ENCODE data around the gene GTF2IRD1. TPM values are rescaled to one million over a fixed set of nuclear protein-coding genes. Genes with fewer than 3 reads are reported as not detected.

The GTF2IRD1 gene
- total and polyA plus RNA-seq, 2 of the 13 experiments (the other 11 are each of a cell fraction or from before 2014, with no cell fraction given) = 16.5 to 26.7 TPM

DNA sequence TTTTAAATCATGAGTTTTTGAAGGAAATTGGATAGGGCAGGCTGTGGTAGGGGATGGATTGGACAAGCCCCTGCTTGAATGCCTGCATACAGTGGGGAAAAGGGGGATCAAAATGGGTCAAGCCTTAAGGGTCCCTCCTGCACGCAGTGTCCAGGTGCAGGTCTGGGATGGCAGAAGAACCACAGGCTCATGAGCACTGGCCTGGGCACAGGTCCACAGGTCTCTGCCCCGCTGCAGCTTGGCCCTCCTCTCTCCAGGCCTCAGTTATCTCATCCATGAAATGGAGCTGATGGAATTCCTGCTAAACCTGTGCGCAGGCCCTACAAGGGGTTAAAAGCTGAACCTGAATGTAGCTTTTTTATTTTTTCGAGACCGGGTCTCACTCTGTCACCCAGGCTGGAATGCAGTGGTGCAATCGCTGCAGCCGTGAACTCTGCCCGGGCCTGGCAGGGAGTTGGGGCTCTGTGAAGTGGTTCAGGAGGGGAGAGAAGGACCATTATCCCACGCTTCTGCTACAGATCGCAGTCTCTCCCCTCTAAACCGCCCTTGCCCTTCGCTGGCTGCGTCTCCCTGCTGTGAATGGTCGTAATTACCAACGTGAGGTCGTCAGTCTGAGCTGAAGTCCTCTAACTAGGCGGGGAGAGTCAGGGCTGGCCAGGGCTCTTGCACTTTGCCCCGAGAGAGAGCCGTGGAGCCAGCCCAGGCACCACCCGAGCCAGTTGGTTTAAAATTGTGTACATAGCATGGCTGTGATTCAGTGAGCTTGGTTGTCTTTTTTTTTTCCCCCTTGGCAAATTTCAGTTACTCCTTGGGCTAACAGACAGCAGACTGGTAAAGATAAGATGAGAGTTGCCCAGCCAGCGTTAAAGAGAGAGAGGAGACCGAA, 126.3 kb downstream of the GTF2IRD1 start (continued):
- TF ChIP-seq ZNF280D (CRISPR knock-in tag; IDR thresholded peaks at IDR 0.05) (peak; percentile 24; the same call in 1 of the 2 replicates), ZNF383 (CRISPR knock-in tag; IDR thresholded peaks at IDR 0.05; ENCODE audit: borderline replicate concordance) (no peak), ZNF564 (CRISPR knock-in tag; IDR thresholded peaks at IDR 0.05) (peak; percentile 84; the same call in 1 of the 2 replicates), ZNF569 (CRISPR knock-in tag; IDR thresholded peaks at IDR 0.05; ENCODE audit: borderline replicate concordance) (peak; percentile 46; the same call in 1 of the 2 replicates), SPEN (CRISPR knock-in tag; IDR thresholded peaks at IDR 0.05; ENCODE audit: low read depth) (peak; percentile 66; the same call in 1 of the 2 replicates), MXI1 (IDR thresholded peaks at IDR 0.05; ENCODE audit: borderline replicate concordance, low read depth, low read length) (peak; percentile 65; the same call in 1 of the 3 replicates), CENPX (CRISPR knock-in tag; IDR thresholded peaks at IDR 0.05) (no peak), SYNCRIP (IDR thresholded peaks at IDR 0.05; ENCODE audit: insufficient read depth, low read depth, low read length) (no peak), ZBTB42 (CRISPR knock-in tag; IDR thresholded peaks at IDR 0.05) (0 out of 2 replicates have a peak, but pooled peaks have one; percentile 0), ZNF841 (CRISPR knock-in tag; IDR thresholded peaks at IDR 0.05; ENCODE audit: borderline replicate concordance) (no peak), MAFG (CRISPR knock-in tag; IDR thresholded peaks at IDR 0.05) (no peak), ZNF781 (CRISPR knock-in tag; IDR thresholded peaks at IDR 0.05; ENCODE audit: borderline replicate concordance, not compliant biosample characterization) (no peak), ZNF224 (CRISPR knock-in tag; IDR thresholded peaks at IDR 0.05) (peak; percentile 84; the same call in 1 of the 2 replicates), RARA (CRISPR knock-in tag; IDR thresholded peaks at IDR 0.05) (peak; percentile 79), ZNF24 (IDR thresholded peaks at IDR 0.05) (peak; percentile 74; the same call in 1 of the 2 replicates), ZNF256 (CRISPR knock-in tag; conservative IDR thresholded peaks at IDR 0.05) (peak; percentile 78; the same call in 1 of the 2 replicates), SMAD3 (CRISPR knock-in tag; IDR thresholded peaks at IDR 0.05) (peak; percentile 61), SMC3 (IDR thresholded peaks at IDR 0.05; ENCODE audit: low read length) (peak; percentile 30), FOXK2 (IDR thresholded peaks at IDR 0.05) (no peak)
- TF ChIP-seq, protein P1, sequence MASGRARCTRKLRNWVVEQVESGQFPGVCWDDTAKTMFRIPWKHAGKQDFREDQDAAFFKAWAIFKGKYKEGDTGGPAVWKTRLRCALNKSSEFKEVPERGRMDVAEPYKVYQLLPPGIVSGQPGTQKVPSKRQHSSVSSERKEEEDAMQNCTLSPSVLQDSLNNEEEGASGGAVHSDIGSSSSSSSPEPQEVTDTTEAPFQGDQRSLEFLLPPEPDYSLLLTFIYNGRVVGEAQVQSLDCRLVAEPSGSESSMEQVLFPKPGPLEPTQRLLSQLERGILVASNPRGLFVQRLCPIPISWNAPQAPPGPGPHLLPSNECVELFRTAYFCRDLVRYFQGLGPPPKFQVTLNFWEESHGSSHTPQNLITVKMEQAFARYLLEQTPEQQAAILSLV (CRISPR knock-in tag; IDR thresholded peaks at IDR 0.05; ENCODE audit: borderline replicate concordance) = peak; percentile 21; the same call in 1 of the 2 replicates
- TF ChIP-seq, protein P2, sequence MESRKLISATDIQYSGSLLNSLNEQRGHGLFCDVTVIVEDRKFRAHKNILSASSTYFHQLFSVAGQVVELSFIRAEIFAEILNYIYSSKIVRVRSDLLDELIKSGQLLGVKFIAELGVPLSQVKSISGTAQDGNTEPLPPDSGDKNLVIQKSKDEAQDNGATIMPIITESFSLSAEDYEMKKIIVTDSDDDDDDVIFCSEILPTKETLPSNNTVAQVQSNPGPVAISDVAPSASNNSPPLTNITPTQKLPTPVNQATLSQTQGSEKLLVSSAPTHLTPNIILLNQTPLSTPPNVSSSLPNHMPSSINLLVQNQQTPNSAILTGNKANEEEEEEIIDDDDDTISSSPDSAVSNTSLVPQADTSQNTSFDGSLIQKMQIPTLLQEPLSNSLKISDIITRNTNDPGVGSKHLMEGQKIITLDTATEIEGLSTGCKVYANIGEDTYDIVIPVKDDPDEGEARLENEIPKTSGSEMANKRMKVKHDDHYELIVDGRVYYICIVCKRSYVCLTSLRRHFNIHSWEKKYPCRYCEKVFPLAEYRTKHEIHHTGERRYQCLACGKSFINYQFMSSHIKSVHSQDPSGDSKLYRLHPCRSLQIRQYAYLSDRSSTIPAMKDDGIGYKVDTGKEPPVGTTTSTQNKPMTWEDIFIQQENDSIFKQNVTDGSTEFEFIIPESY (CRISPR knock-in tag; IDR thresholded peaks at IDR 0.05) = peak; percentile 48
- TF ChIP-seq, protein P3, sequence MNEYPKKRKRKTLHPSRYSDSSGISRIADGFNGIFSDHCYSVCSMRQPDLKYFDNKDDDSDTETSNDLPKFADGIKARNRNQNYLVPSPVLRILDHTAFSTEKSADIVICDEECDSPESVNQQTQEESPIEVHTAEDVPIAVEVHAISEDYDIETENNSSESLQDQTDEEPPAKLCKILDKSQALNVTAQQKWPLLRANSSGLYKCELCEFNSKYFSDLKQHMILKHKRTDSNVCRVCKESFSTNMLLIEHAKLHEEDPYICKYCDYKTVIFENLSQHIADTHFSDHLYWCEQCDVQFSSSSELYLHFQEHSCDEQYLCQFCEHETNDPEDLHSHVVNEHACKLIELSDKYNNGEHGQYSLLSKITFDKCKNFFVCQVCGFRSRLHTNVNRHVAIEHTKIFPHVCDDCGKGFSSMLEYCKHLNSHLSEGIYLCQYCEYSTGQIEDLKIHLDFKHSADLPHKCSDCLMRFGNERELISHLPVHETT (CRISPR knock-in tag; conservative IDR thresholded peaks at IDR 0.05) = peak; percentile 47; the same call in 1 of the 2 replicates
